Gastrocnemius medialis (tissue), 4 donors: ENCODE data around the gene VASN. TPM values are rescaled to one million over a fixed set of nuclear protein-coding genes. Genes with fewer than 3 reads are reported as not detected.

ENCODE experiments used
- ATAC-seq, 2 donors: fragments of 150-250 bp; one replicate each; pipeline ENCODE4 v1.9.1; 2016
- DNase-seq, 2 donors: peaks; one replicate each; pipeline ENCODE4 v3.0.0-alpha.2; 2019
- H3K27ac ChIP-seq, 4 donors: fragments of 200-600 bp; sonication (generic); 1 replicate in 1 of 4; 2 replicates in 3 of 4; pipeline ENCODE4 v1.5.1; 2016 to 2018; ENCODE audit warnings: mild to moderate bottlenecking in 2 of 4, moderate library complexity in 1 of 4
- H3K27me3 ChIP-seq, 3 donors: fragments of 200-600 bp; sonication (generic) in 2 of 3; 1 replicate in 1 of 3; 2 replicates in 2 of 3; pipeline versions ENCODE4 v1.5.1 to v1.6.0; 2016 to 2019; ENCODE audit warnings: mild to moderate bottlenecking in 1 of 3, moderate library complexity in 1 of 3
- H3K36me3 ChIP-seq, 2 donors: fragments of 200-600 bp; sonication (generic) in 1 of 2; one replicate each; pipeline ENCODE4 v1.5.1; 2017 to 2018
- H3K4me1 ChIP-seq, 2 donors: fragments of 200-600 bp; sonication (generic) in 1 of 2; one replicate each; pipeline ENCODE4 v1.5.1; 2016 to 2017; ENCODE audit warnings: mild to moderate bottlenecking in 2 of 2
- H3K4me3 ChIP-seq, 4 donors: fragments of 200-600 bp; sonication (generic) in 3 of 4; 1 replicate in 1 of 4; 2 replicates in 3 of 4; pipeline ENCODE4 v1.5.1; 2016 to 2019; ENCODE audit warnings: mild to moderate bottlenecking in 2 of 4
- H3K9me3 ChIP-seq, 3 donors: fragments of 200-600 bp; sonication (generic) in 2 of 3; 1 replicate in 1 of 3; 2 replicates in 2 of 3; pipeline ENCODE4 v1.5.1; 2016 to 2019
- CTCF ChIP-seq, 5 experiments: fragments of 450-650 bp in 3 of 5; fragments of 200-600 bp in 2 of 5; sonication (generic) in 2 of 5; IDR thresholded peaks in 4 of 5; conservative IDR thresholded peaks in 1 of 5; 1 replicate in 4 of 5; 2 replicates in 1 of 5; pipeline ENCODE4 v1.5.1; 2016 to 2019; ENCODE audit warnings: antibody characterized with exemption in 5 of 5, mild to moderate bottlenecking in 3 of 5, moderate library complexity in 3 of 5
- POLR2A ChIP-seq, 2 donors: fragments of 450-650 bp; IDR thresholded peaks; one replicate each; pipeline ENCODE4 v1.6.1; 2017; ENCODE audit warnings: antibody characterized with exemption in 2 of 2, mild to moderate bottlenecking in 2 of 2, moderate library complexity in 2 of 2
- in situ Hi-C, 4 donors: fragments of 200-750 bp; cut with MboI; loops; one replicate each; pipeline versions ENCODE4 v1.15.0 to v1.8.0; 2017; ENCODE audit warnings: low sequenced_read_pairs in 4 of 4
- intact Hi-C: fragments of 100-400 bp; cut with DNase I; formaldehyde crosslinking; loops from one replicate; pipeline ENCODE4 v1.15.1; 2023; ENCODE audit warnings: low total_unique reads
- total RNA-seq, 4 donors: library from RNA; depleted of rRNA; stranded (reverse); fragments of >200 nt; gene quantifications; one replicate each; pipeline versions ENCODE4 v1.1.0 to v1.2.3, GENCODE V29; 2016

The VASN gene
- total RNA-seq, 4 donors from 2014 or later = 2.4 to 12.8 (median 3.7) TPM

GRCh38 chr16:4324492-4325252, 47.0 kb upstream of the VASN start:
- peaks cover 26 to 44% of the 10 kb centered on the region in 2 donors for H3K4me1 ChIP-seq
- ATAC-seq = no peak
- H3K27ac ChIP-seq = peak overlapping the region; percentile 61 to 80 (median 74)
- no peak for TF ChIP-seq CTCF (IDR thresholded peaks at IDR 0.05 in 4 of 5, conservative IDR thresholded peaks at IDR 0.05 in 1 of 5)
- no peak for TF ChIP-seq POLR2A (IDR thresholded peaks at IDR 0.05)
- in situ Hi-C loops (loop anchor here in 1 of 4 donors (25.0 kb wide), 1 partner anchor 137 kb away; no protein-coding TSS in a partner anchor), intact Hi-C loops (loop anchor here (5.0 kb wide), 1 partner anchor 52 kb away; the partner anchor contains the start of gene TFAP4)
- H3K9me3 ChIP-seq = no peaks in the 10 kb centered on the region
- no peak for DNase-seq
- H3K36me3 ChIP-seq = no peaks in the 10 kb centered on the region
- H3K27me3 ChIP-seq = no peaks in the 10 kb centered on the region
- H3K4me3 ChIP-seq = no peak overlapping the region

- Histone ChIP-seq H3K36me3 (no peaks in the 10 kb centered on the region), H3K27ac (peak overlapping the region; percentile 61 to 80 (median 74)), H3K4me3 (no peak overlapping the region), H3K27me3 (no peaks in the 10 kb centered on the region), H3K9me3 (no peaks in the 10 kb centered on the region), H3K4me1 (peaks cover 32 to 43% of the 10 kb centered on the region in 2 donors)
- intact Hi-C loops (loop anchor here (5.0 kb wide), 1 partner anchor 53 kb away; the partner anchor contains the start of gene TFAP4), in situ Hi-C loops (loop anchor here in 1 of 4 donors (25.0 kb wide), 1 partner anchor 138 kb away; no protein-coding TSS in a partner anchor)
- TF ChIP-seq POLR2A (IDR thresholded peaks at IDR 0.05) = no peak
- no peak for TF ChIP-seq CTCF (IDR thresholded peaks at IDR 0.05 in 4 of 5, conservative IDR thresholded peaks at IDR 0.05 in 1 of 5)
- ATAC-seq = no peak
- no peak for DNase-seq
Observed at GRCh38 chr16:4325253-4325758, 46.3 kb upstream of the VASN start.

GRCh38 chr16:4327386-4328045, 44.1 kb upstream of the VASN start:
- Histone ChIP-seq H3K27ac (peak overlapping the region; percentile 68 to 74 (median 72)), H3K36me3 (no peaks in the 10 kb centered on the region), H3K4me3 (peak overlapping the region; percentile 49 to 59 (median 56)), H3K27me3 (no peaks in the 10 kb centered on the region), H3K9me3 (no peaks in the 10 kb centered on the region), H3K4me1 (peaks cover 33 to 42% of the 10 kb centered on the region in 2 donors)
- TF ChIP-seq CTCF (IDR thresholded peaks at IDR 0.05 in 4 of 5, conservative IDR thresholded peaks at IDR 0.05 in 1 of 5) (no peak), POLR2A (IDR thresholded peaks at IDR 0.05) (no peak)
- in situ Hi-C loops = loop anchor here in 1 of 4 donors (25.0 kb wide), 1 partner anchor 140 kb away; no protein-coding TSS in a partner anchor
- ATAC-seq = no peak
- no peak for DNase-seq
- intact Hi-C loops = loop anchor here (5.0 kb wide), 1 partner anchor 55 kb away; the partner anchor contains the start of gene TFAP4

- DNase-seq = peak; percentile 40 to 52
- H3K27me3 ChIP-seq = no peaks in the 10 kb centered on the region
- in situ Hi-C loops (loop anchor here in 1 of 4 donors (25.0 kb wide), 1 partner anchor 141 kb away; no protein-coding TSS in a partner anchor), intact Hi-C loops (loop anchor here (5.0 kb wide), 1 partner anchor 56 kb away; the partner anchor contains the start of gene TFAP4)
- H3K4me1 ChIP-seq = peaks cover 33 to 36% of the 10 kb centered on the region in 2 donors
- peak; percentile 37 to 62 for ATAC-seq
- H3K27ac ChIP-seq = peak overlapping the region; percentile 68 to 74 (median 72)
- H3K4me3 ChIP-seq = peak overlapping the region; percentile 49 to 59 (median 56)
- no peaks in the 10 kb centered on the region for H3K36me3 ChIP-seq
- TF ChIP-seq CTCF (IDR thresholded peaks at IDR 0.05 in 4 of 5, conservative IDR thresholded peaks at IDR 0.05 in 1 of 5) (peak; percentile 36 to 65 (median 51)), POLR2A (IDR thresholded peaks at IDR 0.05) (no peak)
- H3K9me3 ChIP-seq = no peaks in the 10 kb centered on the region
Observed at GRCh38 chr16:4328046-4328781, 43.4 kb upstream of the VASN start.
